Activated CD8-positive, alpha-beta T cell treated with anti-CD3 and anti-CD28 coated beads, Interleukin-2, amount 10 ng/mL, durations not matched to agents 7 days and 5 days (primary cell): Measurements from ENCODE around the gene SPEF1. TPM values are rescaled to one million over a fixed set of nuclear protein-coding genes. Genes with fewer than 3 reads are reported as not detected.

Experiments
- ATAC-seq: fragments of 150-1000 bp; cut with Tn5 transposase; one replicate; pipeline ENCODE4 v1.10.0; 2021; ENCODE audit warnings: moderate library complexity
- CTCF ChIA-PET: fragments of 350-600 bp; sonication (Branson Sonifier 250); formaldehyde crosslinking; loops from one replicate; lab custom pipeline; 2021; ENCODE audit warnings: antibody characterized with exemption; lab: Charles Lee
- POLR2A ChIA-PET: fragments of 350-600 bp; sonication (Branson Sonifier 250); formaldehyde crosslinking; loops from one replicate; lab custom pipeline; 2021; ENCODE audit warnings: antibody characterized with exemption; lab: Charles Lee
- DNase-seq: peaks from one replicate; pipeline ENCODE4 v3.0.0-alpha.2; 2020
- H3K27ac Mint-ChIP-seq: one replicate; pipeline ENCODE4 v1.8.0; 2021; ENCODE audit warnings: mild to moderate bottlenecking, mixed read lengths
- H3K27me3 Mint-ChIP-seq: one replicate; pipeline ENCODE4 v1.8.0; 2021; ENCODE audit warnings: low read depth, mixed read lengths
- H3K36me3 Mint-ChIP-seq: one replicate; pipeline ENCODE4 v1.8.0; 2021; ENCODE audit warnings: low read depth, mixed read lengths
- H3K4me1 Mint-ChIP-seq: one replicate; pipeline ENCODE4 v1.8.0; 2021; ENCODE audit warnings: low read depth, mixed read lengths
- H3K4me3 Mint-ChIP-seq: one replicate; pipeline ENCODE4 v1.8.0; 2021; ENCODE audit warnings: mild to moderate bottlenecking, mixed read lengths
- H3K9me3 Mint-ChIP-seq: one replicate; pipeline ENCODE4 v1.8.0; 2022; ENCODE audit warnings: mixed read lengths; ENCODE audit not compliant: insufficient read depth
- total RNA-seq, 2 experiments: library from RNA; stranded (reverse); gene quantifications; one replicate each; pipeline ENCODE4 v1.2.3, GENCODE V29; 2021

The SPEF1 gene
- total RNA-seq, 2 experiments from 2014 or later: 0.16 TPM

DNA sequence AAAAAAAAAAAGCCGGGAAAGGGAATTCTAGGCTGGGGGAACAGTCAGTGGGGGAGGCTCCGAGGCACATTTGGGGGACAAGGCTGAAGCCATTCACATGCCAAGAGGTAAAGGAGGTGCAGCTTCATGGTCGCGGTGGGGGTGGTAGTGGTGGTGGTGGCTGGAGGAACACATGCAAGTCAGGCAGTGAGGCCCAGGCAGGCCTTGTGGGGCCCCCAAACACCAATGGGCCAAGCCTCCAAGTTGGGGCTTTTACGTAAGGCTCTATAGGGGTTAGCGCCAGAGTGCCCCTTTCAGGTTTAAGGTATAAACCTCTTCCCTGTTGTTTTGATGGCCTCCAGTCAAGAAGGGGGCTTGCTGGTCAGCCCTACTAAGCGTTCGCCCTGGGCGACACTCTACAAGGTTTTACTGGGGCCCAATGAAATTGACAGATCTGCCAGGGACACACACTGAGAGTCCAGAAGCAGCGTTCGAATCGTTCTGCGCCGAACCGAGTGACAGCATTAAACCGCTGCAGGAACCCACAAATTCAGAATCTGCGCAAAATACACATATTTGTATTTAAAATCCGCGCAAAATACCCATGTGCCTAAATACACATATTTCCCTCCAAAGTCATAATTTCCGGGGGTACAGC is 38.3 kb upstream of the SPEF1 start:
- ChIA-PET POLR2A (interaction anchor here (1.0 to 7.3 kb wide), 5 partner anchors 8 to 71 kb away, joined by 3 to 44 read pairs (median 13); partner anchors contain the start of genes ADISSP, CDC25B and CENPB), CTCF (interaction anchor here (0.6 to 7.7 kb wide), 14 partner anchors 9 to 675 kb away, joined by 3 to 126 read pairs (median 9); partner anchors contain the start of genes CDC25B and CENPB)
- ATAC-seq (no peak), DNase-seq (no peak)
- H3K4me3 Mint-ChIP-seq: peak overlapping the region; percentile 78
- peaks cover 66% of the 10 kb centered on the region for H3K4me1 Mint-ChIP-seq
- no peaks in the 10 kb centered on the region for H3K27me3 Mint-ChIP-seq
- H3K36me3 Mint-ChIP-seq: peaks cover 13% of the 10 kb centered on the region
- H3K27ac Mint-ChIP-seq: peak overlapping the region; percentile 89
- no peaks in the 10 kb centered on the region for H3K9me3 Mint-ChIP-seq

DNA sequence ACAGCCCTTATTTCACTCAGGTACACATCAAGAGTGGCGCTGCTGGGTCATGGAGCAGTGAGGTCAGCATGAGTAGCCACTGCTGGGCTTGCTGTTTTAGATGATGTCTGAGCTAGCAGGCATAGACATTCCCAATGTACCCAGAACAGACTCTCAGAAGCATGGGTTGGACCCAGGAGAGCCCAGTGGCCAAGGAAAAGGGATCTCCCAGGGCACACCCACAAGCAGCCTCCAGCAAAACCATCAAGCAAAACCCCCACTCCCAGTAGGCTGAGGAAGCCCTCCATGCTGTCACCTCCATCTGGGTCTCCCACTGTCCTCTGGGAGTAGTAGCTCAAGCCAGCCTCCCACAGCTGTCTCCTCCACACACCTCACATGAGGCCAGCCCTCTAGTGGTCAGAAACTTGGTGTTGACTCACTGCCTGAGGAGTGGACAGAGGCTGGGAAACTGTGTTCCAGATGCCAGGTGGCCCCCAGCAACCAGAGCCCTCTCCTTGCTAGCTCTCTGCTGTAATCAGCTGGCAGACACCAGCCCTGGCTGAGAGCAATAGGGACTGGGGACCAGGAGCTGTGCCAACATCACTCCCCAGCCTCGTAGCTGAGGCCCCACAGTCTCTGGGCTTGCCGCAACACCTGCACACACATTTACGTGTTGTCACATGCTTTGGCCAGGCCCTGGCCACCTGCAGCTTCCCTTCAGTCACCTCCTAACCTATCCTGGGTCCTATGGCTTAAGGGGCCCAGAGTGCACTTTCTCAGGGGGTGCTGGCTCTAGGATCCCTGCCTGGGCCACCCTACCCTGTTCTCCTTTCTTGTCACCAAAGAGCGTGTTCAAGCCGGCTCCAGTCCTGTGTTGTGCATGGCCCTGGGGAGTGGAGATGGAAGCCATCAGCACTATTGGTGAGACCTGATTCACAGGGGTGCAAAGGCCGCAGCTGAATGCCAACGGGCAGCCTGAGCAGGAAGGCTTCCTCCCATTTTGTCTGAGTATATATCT is 37.2 kb upstream of the SPEF1 start:
- Mint-ChIP-seq H3K27ac (peak overlapping the region; percentile 89), H3K27me3 (no peaks in the 10 kb centered on the region), H3K36me3 (peaks cover 10% of the 10 kb centered on the region), H3K4me3 (no peak overlapping the region), H3K9me3 (no peaks in the 10 kb centered on the region), H3K4me1 (peaks cover 73% of the 10 kb centered on the region)
- ChIA-PET POLR2A (interaction anchor here (7.3 kb wide), 1 partner anchor 22 kb away, joined by 44 read pairs; the partner anchor contains the start of gene CDC25B), CTCF (interaction anchor here (1.1 to 7.7 kb wide), 9 partner anchors 8 to 65 kb away, joined by 3 to 126 read pairs (median 14); partner anchors contain the start of genes CDC25B and CENPB)
- ATAC-seq (no peak), DNase-seq (peak; percentile 43)

DNA sequence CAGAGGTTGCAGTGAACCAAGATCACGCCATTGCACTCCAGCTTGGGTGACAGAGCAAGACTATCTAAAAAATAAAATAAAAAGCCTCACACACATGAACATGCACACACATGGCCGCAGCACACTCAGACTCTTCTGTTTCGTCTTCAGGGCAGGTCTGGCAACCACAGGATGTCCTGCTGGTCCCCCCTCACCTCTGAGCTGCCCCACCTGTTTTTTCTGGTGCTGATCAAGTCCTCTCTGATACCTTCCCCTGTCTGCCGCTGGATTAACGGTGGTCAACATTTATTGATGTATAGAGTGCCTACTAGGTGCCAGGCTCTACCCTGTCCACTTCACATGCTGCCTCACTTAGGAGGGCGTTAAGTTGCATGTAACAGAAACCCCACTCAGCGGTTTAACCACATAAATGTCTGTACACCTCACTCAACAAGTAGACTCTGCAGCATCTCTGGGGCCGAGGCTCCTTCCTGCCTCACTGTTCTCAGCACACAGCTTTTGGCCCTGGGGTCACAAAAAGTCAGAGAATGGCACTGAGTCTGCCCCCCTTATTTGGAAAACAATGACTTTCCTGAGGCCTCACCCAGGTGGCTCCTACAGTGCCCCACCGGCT is 34.6 kb upstream of the SPEF1 start:
- DNase-seq: peak; percentile 81
- POLR2A ChIA-PET: interaction anchor here (0.6 to 7.3 kb wide), 8 partner anchors 10 to 55 kb away, joined by 3 to 44 read pairs (median 4); partner anchors contain the start of genes CDC25B and CENPB
- peaks cover 7% of the 10 kb centered on the region for H3K36me3 Mint-ChIP-seq
- peak overlapping the region; percentile 98 for H3K27ac Mint-ChIP-seq
- peak; percentile 20 for ATAC-seq
- H3K4me1 Mint-ChIP-seq: peaks cover 88% of the 10 kb centered on the region
- no peaks in the 10 kb centered on the region for H3K9me3 Mint-ChIP-seq
- CTCF ChIA-PET: interaction anchor here (0.6 to 7.7 kb wide), 4 partner anchors 15 to 242 kb away, joined by 3 to 126 read pairs (median 8); partner anchors contain the start of genes ADISSP and CENPB
- no peaks in the 10 kb centered on the region for H3K27me3 Mint-ChIP-seq
- peak overlapping the region; percentile 50 for H3K4me3 Mint-ChIP-seq

DNA sequence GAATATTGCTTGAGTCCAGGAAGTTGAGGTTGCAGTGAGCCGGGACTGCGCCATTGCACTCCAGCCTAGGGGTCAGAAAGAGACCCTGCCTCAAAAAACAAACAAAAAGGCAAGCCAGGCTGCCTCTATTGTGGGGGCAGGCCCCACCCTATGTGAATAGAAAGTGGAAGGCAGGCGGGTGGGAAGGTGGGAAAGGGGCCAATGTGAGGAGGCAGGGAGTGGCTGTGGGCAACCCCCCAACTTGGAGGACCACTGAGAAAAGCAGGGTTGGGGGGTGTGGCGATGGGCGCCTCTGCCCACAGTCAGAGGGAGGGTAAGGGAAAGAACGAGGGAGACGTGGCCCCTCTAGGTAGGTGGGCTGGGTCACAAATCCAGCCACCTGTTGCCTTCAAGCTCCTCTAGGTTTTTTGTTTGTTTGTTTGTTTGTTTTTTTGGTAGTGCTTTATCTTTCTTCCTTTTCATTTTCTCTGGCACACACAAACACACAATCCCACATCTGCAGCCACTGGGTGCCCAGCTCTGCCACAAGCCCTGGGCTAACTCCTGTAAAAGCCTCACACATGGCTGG is 33.8 kb upstream of the SPEF1 start:
- Mint-ChIP-seq H3K36me3 (peaks cover 6% of the 10 kb centered on the region), H3K27ac (peak overlapping the region; percentile 98), H3K4me3 (peak overlapping the region; percentile 50), H3K9me3 (no peaks in the 10 kb centered on the region), H3K27me3 (no peaks in the 10 kb centered on the region), H3K4me1 (peaks cover 94% of the 10 kb centered on the region)
- ChIA-PET CTCF (interaction anchor here (1.6 to 7.7 kb wide), 3 partner anchors 15 to 47 kb away, joined by 3 to 126 read pairs (median 12); partner anchors contain the start of genes ADISSP and CENPB), POLR2A (interaction anchor here (0.9 to 7.3 kb wide), 8 partner anchors 9 to 56 kb away, joined by 3 to 44 read pairs (median 4); partner anchors contain the start of genes CDC25B and CENPB)
- ATAC-seq (no peak), DNase-seq (no peak)

DNA sequence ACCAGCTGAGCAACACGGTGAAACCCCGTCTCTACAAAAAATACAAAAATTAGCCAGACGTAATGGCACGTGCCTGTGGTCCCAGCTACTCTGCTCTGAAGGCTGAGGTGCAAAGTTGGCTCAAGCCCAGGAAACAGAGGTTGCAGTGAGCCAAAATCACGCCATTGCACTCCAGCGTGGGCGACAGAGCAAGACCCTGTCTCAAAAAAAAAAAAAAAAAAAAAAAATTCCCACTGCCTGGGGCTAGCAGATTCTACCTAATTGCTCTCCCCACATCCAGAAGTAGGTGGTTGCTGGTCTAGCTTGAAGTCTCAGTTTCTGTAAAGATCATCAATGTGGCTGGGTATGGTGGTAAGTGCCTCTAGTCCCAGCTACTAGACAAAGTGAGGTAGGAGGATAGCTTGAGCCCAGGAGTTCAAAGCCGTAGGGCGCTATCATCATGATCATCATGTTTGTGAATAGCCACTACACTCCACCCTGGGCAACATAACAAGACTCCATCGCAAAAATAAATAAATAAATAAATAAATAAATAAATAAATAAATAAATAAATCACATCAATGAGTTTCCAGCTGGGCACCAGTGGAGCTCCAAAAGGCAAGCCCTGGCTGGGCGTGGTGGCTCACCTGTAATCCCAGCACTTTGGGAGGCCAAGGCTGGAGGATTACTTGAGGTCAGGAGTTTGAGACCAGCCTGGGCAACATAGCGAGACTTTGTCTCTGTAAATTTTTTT is 32.8 kb upstream of the SPEF1 start:
- peaks cover 6% of the 10 kb centered on the region for H3K36me3 Mint-ChIP-seq
- CTCF ChIA-PET: interaction anchor here (1.1 to 3.7 kb wide), 6 partner anchors 14 to 46 kb away, joined by 3 to 12 read pairs (median 4); partner anchors contain the start of genes ADISSP, CDC25B and CENPB
- H3K27ac Mint-ChIP-seq: peak overlapping the region; percentile 76
- H3K4me3 Mint-ChIP-seq: no peak overlapping the region
- H3K27me3 Mint-ChIP-seq: no peaks in the 10 kb centered on the region
- POLR2A ChIA-PET: interaction anchor here (0.6 to 0.9 kb wide), 2 partner anchors 9 to 15 kb away, joined by 3 read pairs; no protein-coding TSS in a partner anchor
- no peak for ATAC-seq
- peak; percentile 34 for DNase-seq
- H3K4me1 Mint-ChIP-seq: peaks cover 86% of the 10 kb centered on the region
- no peaks in the 10 kb centered on the region for H3K9me3 Mint-ChIP-seq

DNA sequence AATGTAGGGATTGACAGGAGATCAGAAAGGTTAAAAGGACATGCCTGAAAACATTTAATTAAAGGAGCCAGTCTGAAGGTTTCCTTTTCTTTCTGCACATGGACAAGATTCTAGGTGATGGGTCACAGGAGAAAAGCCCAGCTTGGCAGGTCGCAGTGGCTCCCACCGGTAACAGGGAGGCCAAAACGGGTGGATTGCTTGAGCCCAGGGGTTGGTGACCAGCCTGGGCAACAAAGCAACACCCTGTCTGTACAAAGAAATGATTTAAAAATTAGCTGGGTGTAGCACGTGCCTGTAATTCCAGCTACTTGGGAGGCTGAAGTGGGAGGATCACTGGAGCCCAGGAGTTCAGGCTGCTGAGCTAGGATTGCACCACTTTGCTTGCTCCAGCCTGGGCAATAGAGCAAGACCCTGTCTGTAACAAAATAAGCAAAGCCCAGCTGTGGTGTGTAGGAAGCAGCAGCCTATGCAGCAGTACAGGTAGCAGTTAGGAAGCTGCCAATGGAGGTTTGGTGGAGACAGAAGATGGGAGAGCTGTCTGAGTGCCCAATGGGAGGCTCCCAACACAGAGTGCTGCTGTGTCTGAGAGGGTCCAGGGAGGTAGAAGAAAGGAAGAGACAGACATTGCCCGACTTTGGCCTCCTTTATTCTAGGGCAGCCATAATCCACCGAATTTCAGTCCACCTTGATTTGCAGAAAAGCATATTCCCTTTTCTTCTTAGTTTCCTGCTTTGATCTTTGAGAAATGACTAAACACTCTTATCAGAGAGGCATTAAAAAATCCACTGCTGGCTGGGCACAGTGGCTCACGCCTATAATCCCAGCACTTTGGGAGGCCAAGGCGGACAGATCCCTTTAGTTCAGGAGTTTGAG is 32.0 kb upstream of the SPEF1 start:
- Mint-ChIP-seq H3K27me3 (no peaks in the 10 kb centered on the region), H3K4me3 (no peak overlapping the region), H3K27ac (peak overlapping the region; percentile 76), H3K4me1 (peaks cover 81% of the 10 kb centered on the region), H3K36me3 (peaks cover 7% of the 10 kb centered on the region), H3K9me3 (no peaks in the 10 kb centered on the region)
- CTCF ChIA-PET: interaction anchor here (1.0 to 3.7 kb wide), 8 partner anchors 13 to 60 kb away, joined by 3 to 12 read pairs (median 4); partner anchors contain the start of genes ADISSP, CDC25B and CENPB
- POLR2A ChIA-PET: interaction anchor here (0.6 to 2.7 kb wide), 5 partner anchors 14 to 1001 kb away, joined by 3 to 14 read pairs (median 4); partner anchors contain the start of genes CDC25B and CENPB
- ATAC-seq (no peak), DNase-seq (no peak)

DNA sequence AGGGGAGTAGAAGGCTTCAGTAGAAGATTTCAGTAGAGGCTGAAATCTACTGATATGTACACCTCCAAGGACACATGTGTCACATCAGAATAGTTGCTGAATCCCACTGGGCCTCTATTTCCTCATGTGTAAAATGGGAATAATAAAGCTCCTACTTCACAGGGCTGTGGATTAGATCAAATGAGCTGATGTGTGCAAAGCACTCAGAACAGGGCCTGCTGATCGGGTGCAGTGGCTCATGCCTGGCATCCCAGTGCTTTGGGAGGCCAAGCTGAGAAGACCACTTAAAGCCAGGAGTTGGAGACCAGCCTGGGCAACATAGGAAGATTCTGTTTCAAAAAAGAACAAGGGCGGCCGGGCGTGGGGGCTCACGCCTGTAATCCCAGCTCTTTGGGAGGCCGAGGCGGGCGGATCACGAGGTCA is 31.0 kb upstream of the SPEF1 start:
- Mint-ChIP-seq H3K27ac (peak overlapping the region; percentile 96), H3K4me3 (peak overlapping the region; percentile 76), H3K9me3 (no peaks in the 10 kb centered on the region), H3K27me3 (no peaks in the 10 kb centered on the region), H3K4me1 (peaks cover 82% of the 10 kb centered on the region), H3K36me3 (peaks cover 9% of the 10 kb centered on the region)
- ChIA-PET CTCF (interaction anchor here (0.5 to 3.7 kb wide), 6 partner anchors 8 to 268 kb away, joined by 3 to 35 read pairs (median 3); partner anchors contain the start of genes ADISSP and AP5S1), POLR2A (interaction anchor here (1.0 to 2.7 kb wide), 6 partner anchors 8 to 1002 kb away, joined by 3 to 14 read pairs (median 4); partner anchors contain the start of genes AP5S1, CDC25B and CENPB)
- DNase-seq (no peak), ATAC-seq (no peak)

DNA sequence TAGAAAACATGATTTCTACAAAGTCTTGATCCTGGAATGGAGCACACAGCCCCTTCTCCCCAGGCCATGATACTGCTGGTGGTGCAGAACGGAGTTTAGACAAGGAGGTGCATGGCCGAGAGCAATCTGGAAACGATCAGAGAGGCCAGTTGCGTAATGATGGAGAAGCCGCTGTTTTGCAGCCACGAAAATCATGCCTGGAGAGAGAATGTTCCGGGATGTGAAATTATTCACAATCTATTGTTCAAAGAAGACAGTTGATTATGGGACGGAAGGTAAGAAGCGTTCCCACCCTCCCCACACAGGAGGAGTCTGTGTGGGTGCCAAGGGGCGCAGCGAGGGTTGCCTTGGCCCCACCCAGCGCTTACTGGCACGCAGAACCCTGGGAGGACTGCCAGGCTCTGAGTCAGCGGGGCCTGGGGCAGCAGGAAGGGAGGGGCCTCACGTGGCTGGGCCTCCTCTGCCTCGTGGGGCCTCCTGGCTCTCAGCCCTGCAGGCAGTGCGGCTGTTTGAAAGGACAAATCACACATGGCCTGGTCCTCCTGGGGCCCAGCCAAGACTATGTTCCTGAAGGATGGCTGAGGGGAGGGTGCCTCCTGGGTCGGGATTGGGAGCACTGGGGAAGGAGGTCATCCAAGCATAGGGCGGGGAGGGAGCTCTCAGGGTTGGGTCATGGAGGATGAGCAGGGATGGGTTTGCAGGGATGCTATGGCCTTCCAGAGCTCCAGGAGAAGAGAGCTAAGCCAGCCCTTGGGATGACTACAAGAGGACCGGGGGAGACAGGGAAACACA is 30.4 kb upstream of the SPEF1 start:
- H3K36me3 Mint-ChIP-seq: peaks cover 14% of the 10 kb centered on the region
- peak overlapping the region; percentile 96 for H3K27ac Mint-ChIP-seq
- DNase-seq: peak; percentile 91
- ChIA-PET POLR2A (interaction anchor here (0.6 to 2.7 kb wide), 8 partner anchors 9 to 1003 kb away, joined by 3 to 14 read pairs (median 4); partner anchors contain the start of genes AP5S1, CDC25B and CENPB), CTCF (interaction anchor here (0.5 to 3.7 kb wide), 7 partner anchors 9 to 268 kb away, joined by 3 to 35 read pairs (median 3); partner anchors contain the start of genes AP5S1 and CENPB)
- peak overlapping the region; percentile 76 for H3K4me3 Mint-ChIP-seq
- peaks cover 82% of the 10 kb centered on the region for H3K4me1 Mint-ChIP-seq
- no peaks in the 10 kb centered on the region for H3K27me3 Mint-ChIP-seq
- no peaks in the 10 kb centered on the region for H3K9me3 Mint-ChIP-seq
- peak; percentile 86 for ATAC-seq
